ENCODE measurements around the gene ZNF576.

- TF ChIP-seq EZH2 (IDR thresholded peaks at IDR 0.05; ENCODE audit: borderline replicate concordance, low read depth, low read length, severe bottlenecking) (no peak), POLR2AphosphoS5 (IDR thresholded peaks at IDR 0.05; ENCODE audit: insufficient read depth, low read depth, low read length) (no peak)
These were observed 2.2 kb downstream of the ZNF576 start for GRCh38 chr19:43598445-43599240.

Measured in endothelial cell of umbilical vein (primary cell).